Measurements from ENCODE around the gene PTPRM. TPM values are rescaled to one million over a fixed set of nuclear protein-coding genes. Genes with fewer than 3 reads are reported as not detected.

PTPRM gene
- total RNA-seq, 1 experiment from 2014 or later: 6.2 TPM

DNA sequence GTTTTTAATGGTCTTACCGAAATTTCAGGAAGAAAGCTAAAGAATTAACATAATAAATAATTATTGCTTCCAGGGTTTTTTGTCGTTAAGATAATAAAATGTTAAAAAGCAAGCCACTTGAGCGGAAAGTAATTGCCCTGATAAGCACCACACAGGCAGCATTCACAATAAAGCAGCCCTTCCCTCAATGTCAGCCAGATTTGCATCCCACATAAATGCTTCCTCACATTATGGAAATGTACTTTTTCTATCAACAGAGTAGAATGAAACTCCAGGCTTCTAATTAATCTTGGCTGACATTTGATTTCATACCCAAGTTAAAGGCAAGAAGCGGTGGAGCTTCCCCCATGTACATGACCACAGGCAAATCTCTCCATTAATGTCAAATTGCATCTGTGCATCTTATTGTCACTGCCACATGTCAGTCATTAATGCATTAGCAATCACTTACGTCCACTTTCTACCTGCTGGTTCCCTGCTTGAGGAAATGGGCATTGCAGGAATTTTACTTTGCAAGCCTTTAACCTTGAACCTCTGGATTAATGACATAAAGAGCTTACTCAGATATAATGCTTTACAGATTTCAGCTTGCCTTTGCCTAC lies 26.2 kb downstream of the PTPRM start:
- H3K23ac ChIP-seq (ENCODE audit: insufficient read length, low read depth, low read length): no peak overlapping the region
- no peak overlapping the region for H3K27ac ChIP-seq (ENCODE audit: insufficient read length, low read depth, low read length)
- H2BK15ac ChIP-seq (ENCODE audit: low read depth, low read length): no peak overlapping the region
- no peak for DNase-seq
- H2BK12ac ChIP-seq (ENCODE audit: insufficient read length, low read depth, low read length): no peak overlapping the region
- peaks cover 4 to 15% of the 10 kb centered on the region in 2 experiments; a peak in 3 of 4 replicates for H3K4me1 Mint-ChIP-seq
- H3K79me1 ChIP-seq (ENCODE audit: insufficient read depth, low read depth, low read length, poor library complexity, severe bottlenecking): no peaks in the 10 kb centered on the region
- H3K79me2 ChIP-seq (ENCODE audit: insufficient read depth, low read length): no peaks in the 10 kb centered on the region
- no peak overlapping the region for H4K91ac ChIP-seq (ENCODE audit: insufficient read length, low read depth, low read length)
- H3K9me3 Mint-ChIP-seq: no peaks in the 10 kb centered on the region
- H2BK120ac ChIP-seq (ENCODE audit: low read depth, low read length, poor library complexity, severe bottlenecking): no peak overlapping the region
- H4K8ac ChIP-seq (replicated peaks; ENCODE audit: insufficient read length, low read depth, low read length): no peak overlapping the region
- no peak overlapping the region for H3T11ph ChIP-seq (ENCODE audit: low read length)
- no peaks in the 10 kb centered on the region for H4K20me1 ChIP-seq (ENCODE audit: control insufficient read depth, insufficient read depth, insufficient read length)
- TF ChIP-seq, protein P1, sequence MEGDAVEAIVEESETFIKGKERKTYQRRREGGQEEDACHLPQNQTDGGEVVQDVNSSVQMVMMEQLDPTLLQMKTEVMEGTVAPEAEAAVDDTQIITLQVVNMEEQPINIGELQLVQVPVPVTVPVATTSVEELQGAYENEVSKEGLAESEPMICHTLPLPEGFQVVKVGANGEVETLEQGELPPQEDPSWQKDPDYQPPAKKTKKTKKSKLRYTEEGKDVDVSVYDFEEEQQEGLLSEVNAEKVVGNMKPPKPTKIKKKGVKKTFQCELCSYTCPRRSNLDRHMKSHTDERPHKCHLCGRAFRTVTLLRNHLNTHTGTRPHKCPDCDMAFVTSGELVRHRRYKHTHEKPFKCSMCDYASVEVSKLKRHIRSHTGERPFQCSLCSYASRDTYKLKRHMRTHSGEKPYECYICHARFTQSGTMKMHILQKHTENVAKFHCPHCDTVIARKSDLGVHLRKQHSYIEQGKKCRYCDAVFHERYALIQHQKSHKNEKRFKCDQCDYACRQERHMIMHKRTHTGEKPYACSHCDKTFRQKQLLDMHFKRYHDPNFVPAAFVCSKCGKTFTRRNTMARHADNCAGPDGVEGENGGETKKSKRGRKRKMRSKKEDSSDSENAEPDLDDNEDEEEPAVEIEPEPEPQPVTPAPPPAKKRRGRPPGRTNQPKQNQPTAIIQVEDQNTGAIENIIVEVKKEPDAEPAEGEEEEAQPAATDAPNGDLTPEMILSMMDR (conservative IDR thresholded peaks at IDR 0.05): no peak
- H3K56ac ChIP-seq (ENCODE audit: insufficient read length, low read depth, low read length): no peak overlapping the region
- H2BK20ac ChIP-seq (ENCODE audit: low read depth, low read length, poor library complexity, severe bottlenecking): no peak overlapping the region
- H3K9ac ChIP-seq (ENCODE audit: extremely low read depth, insufficient read length, low read length): no peak overlapping the region
- no peak overlapping the region for H4K5ac ChIP-seq (ENCODE audit: insufficient read length, low read depth, low read length)
- no peak overlapping the region for H3K4ac ChIP-seq (ENCODE audit: low read depth, low read length)
- H2AFZ ChIP-seq (ENCODE audit: low read length): no peak overlapping the region
- H3K14ac ChIP-seq (ENCODE audit: insufficient read depth, low read length): no peak overlapping the region
- no peak overlapping the region for H3K27ac Mint-ChIP-seq
- no peaks in the 10 kb centered on the region for H3K27me3 ChIP-seq (ENCODE audit: insufficient read depth, low read length)
- no peaks in the 10 kb centered on the region for H3K4me1 ChIP-seq (ENCODE audit: insufficient read depth, low read length)
- no CpG with 5 or more reads among the region's 5 CpGs for WGBS (ENCODE audit: extremely low coverage, insufficient read length, low lambda C conversion rate)
- no peak overlapping the region for H2BK5ac ChIP-seq (ENCODE audit: insufficient read length, low read length)
- no peaks in the 10 kb centered on the region for H3K36me3 Mint-ChIP-seq (ENCODE audit: insufficient read depth in 1 of 3, low read depth in 3 of 3)
- H3K4me3 Mint-ChIP-seq: no peak overlapping the region
- H2AK5ac ChIP-seq (ENCODE audit: insufficient read length, low read length): no peak overlapping the region
- H3K9me3 ChIP-seq (ENCODE audit: control insufficient read depth, low read depth, low read length): no peaks in the 10 kb centered on the region
- no peak overlapping the region for H3K4me2 ChIP-seq (ENCODE audit: insufficient read depth, insufficient read length, low read length)
- H3K18ac ChIP-seq (ENCODE audit: insufficient read length, low read depth, low read length): no peak overlapping the region
- no peaks in the 10 kb centered on the region for H3K27me3 Mint-ChIP-seq (ENCODE audit: low read depth)
- no peaks in the 10 kb centered on the region for H3K23me2 ChIP-seq (ENCODE audit: insufficient read length, low read depth, low read length, poor library complexity, severe bottlenecking)
